Esophagus squamous epithelium (tissue), 5 donors: ENCODE data around the gene WBP1. TPM values are rescaled to one million over a fixed set of nuclear protein-coding genes. Genes with fewer than 3 reads are reported as not detected.

Source experiments
- DNase-seq: peaks from one replicate; lab custom pipeline; 2025; lab: John Stamatoyannopoulos, UW
- H3K27ac ChIP-seq, 4 donors: fragments of 200-600 bp; sonication (generic); one replicate each; pipeline ENCODE4 v1.5.1; 2016 to 2019; ENCODE audit warnings: mild to moderate bottlenecking in 1 of 4
- H3K27me3 ChIP-seq, 4 donors: fragments of 200-600 bp; sonication (generic); 1 replicate in 3 of 4; 2 replicates in 1 of 4; pipeline versions ENCODE4 v1.5.1 to v1.6.0; 2017 to 2021; ENCODE audit warnings: antibody characterized with exemption in 1 of 4
- H3K36me3 ChIP-seq, 3 donors: fragments of 200-600 bp; sonication (generic); one replicate each; pipeline ENCODE4 v1.5.1; 2016 to 2019
- H3K4me1 ChIP-seq, 3 donors: fragments of 200-600 bp; sonication (generic); one replicate each; pipeline ENCODE4 v1.5.1; 2017 to 2019
- H3K4me3 ChIP-seq, 4 donors: fragments of 200-600 bp; sonication (generic); 1 replicate in 3 of 4; 2 replicates in 1 of 4; pipeline ENCODE4 v1.5.1; 2016 to 2019; ENCODE audit warnings: mild to moderate bottlenecking in 2 of 4, moderate library complexity in 1 of 4
- H3K9me3 ChIP-seq, 3 donors: fragments of 200-600 bp; sonication (generic); one replicate each; pipeline ENCODE4 v1.5.1; 2016 to 2019
- CTCF ChIP-seq, 6 experiments: fragments of 450-650 bp in 4 of 6; fragments of 200-600 bp in 2 of 6; sonication (generic) in 2 of 6; IDR thresholded peaks; one replicate each; pipeline ENCODE4 v1.5.1; 2016 to 2019; ENCODE audit warnings: antibody characterized with exemption in 6 of 6, mild to moderate bottlenecking in 4 of 6, moderate library complexity in 4 of 6
- POLR2A ChIP-seq, 4 donors: fragments of 450-650 bp; IDR thresholded peaks; one replicate each; pipeline ENCODE4 v1.6.1; 2017; ENCODE audit warnings: antibody characterized with exemption in 4 of 4, mild to moderate bottlenecking in 4 of 4, moderate library complexity in 3 of 4
- WGBS, 2 donors: methylation state at CpG; one replicate each; pipeline ENCODE4 v1.1.5; 2018; 5-methylcytosine and 5-hydroxymethylcytosine counted together
- intact Hi-C: fragments of 100-400 bp; cut with DNase I; formaldehyde crosslinking; loops from one replicate; pipeline ENCODE4 v1.15.0; 2022
- total RNA-seq, 4 donors: library from RNA; depleted of rRNA; stranded (reverse); fragments of >200 nt; gene quantifications; one replicate each; pipeline ENCODE4 v1.1.0, GENCODE V29; 2016
- donor health status: DM: yes; HTN: yes; CAD: no.

WBP1 gene
- total RNA-seq = 10 to 100 TPM; 14.2 to 34.1 (median 25.3) TPM

GRCh38 chr2:74458132-74458937 lies at the start of gene WBP1:
TSS of gene WBP1 (plus strand) at chr2:74458438. CDS start at chr2:74458603, 165 bp downstream.
- Histone ChIP-seq H3K4me1 (peaks cover 32 to 54% (median 32%) of the 10 kb centered on the region in 3 donors), H3K9me3 (no peaks in the 10 kb centered on the region), H3K27ac (peak within 1 kb of the TSS; percentile 94 to 99 (median 98)), H3K27me3 (no peaks in the 10 kb centered on the region), H3K36me3 (peaks cover 0 to 29% (median 7%) of the 10 kb centered on the region in 3 donors), H3K4me3 (peak within 1 kb of the TSS; percentile 52 to 84 (median 72))
- intact Hi-C loops = no loop called here
- peak; percentile 99 for DNase-seq
- peak in 1 of 4 donors; percentile 62 for TF ChIP-seq POLR2A (IDR thresholded peaks at IDR 0.05)
- no peak for TF ChIP-seq CTCF (IDR thresholded peaks at IDR 0.05)
- WGBS, 2 donors = 0 to 1% methylated on average over 7 to 8 of the region's 38 CpGs

- no peak overlapping the region for H3K27ac ChIP-seq
- WGBS, 2 donors = 48 to 63% methylated on average over 4 to 5 of the region's 8 CpGs
- intact Hi-C loops = no loop called here
Observed at GRCh38 chr2:74413001-74413698, 45.1 kb upstream of the WBP1 start.

GRCh38 chr2:74414441-74414840 lies 43.8 kb upstream of the WBP1 start:
- intact Hi-C loops = no loop called here
- DNase-seq = no peak
- peaks cover 20 to 33% (median 22%) of the 10 kb centered on the region in 3 donors for H3K4me1 ChIP-seq
- peak overlapping the region in 3 of 4 donors; percentile 43 to 69 (median 54) for H3K27ac ChIP-seq
- peak overlapping the region; percentile 33 to 74 (median 50) for H3K4me3 ChIP-seq
- peaks cover 0 to 25% (median 0%) of the 10 kb centered on the region in 4 donors for H3K27me3 ChIP-seq
- TF ChIP-seq POLR2A (IDR thresholded peaks at IDR 0.05) = no peak
- TF ChIP-seq CTCF (IDR thresholded peaks at IDR 0.05) = no peak
- H3K36me3 ChIP-seq = no peaks in the 10 kb centered on the region
- H3K9me3 ChIP-seq = no peaks in the 10 kb centered on the region
- 20% methylated on average over 1 of the region's 19 CpGs; no CpG with 5 or more reads in 1 of the 2 donors for WGBS, 2 donors

More at GRCh38 chr2:74413001-74413698, 45.1 kb upstream of the WBP1 start:
- no peak for TF ChIP-seq POLR2A (IDR thresholded peaks at IDR 0.05)
- TF ChIP-seq CTCF (IDR thresholded peaks at IDR 0.05) = no peak
- peaks cover 0 to 25% (median 0%) of the 10 kb centered on the region in 4 donors for H3K27me3 ChIP-seq
- no peak for DNase-seq
- no peaks in the 10 kb centered on the region for H3K36me3 ChIP-seq
- no peak overlapping the region for H3K4me3 ChIP-seq
- peaks cover 20 to 33% (median 22%) of the 10 kb centered on the region in 3 donors for H3K4me1 ChIP-seq
- H3K9me3 ChIP-seq = no peaks in the 10 kb centered on the region

GRCh38 chr2:74414881-74415761 lies 43.1 kb upstream of the WBP1 start:
- no peaks in the 10 kb centered on the region for H3K9me3 ChIP-seq
- H3K27me3 ChIP-seq = peaks cover 0 to 25% (median 0%) of the 10 kb centered on the region in 4 donors
- intact Hi-C loops = no loop called here
- TF ChIP-seq POLR2A (IDR thresholded peaks at IDR 0.05) (no peak), CTCF (IDR thresholded peaks at IDR 0.05) (peak in 4 of 6 experiments; percentile 16 to 23 (median 18))
- H3K36me3 ChIP-seq = no peaks in the 10 kb centered on the region
- 28 to 34% methylated on average over 5 to 12 of the region's 66 CpGs for WGBS, 2 donors
- H3K4me1 ChIP-seq = peaks cover 20 to 33% (median 22%) of the 10 kb centered on the region in 3 donors
- H3K4me3 ChIP-seq = peak overlapping the region; percentile 33 to 74 (median 50)
- peak overlapping the region in 3 of 4 donors; percentile 43 to 69 (median 54) for H3K27ac ChIP-seq
- no peak for DNase-seq
